ENCODE data around the gene TNPO1. TPM values are rescaled to one million over a fixed set of nuclear protein-coding genes. Genes with fewer than 3 reads are reported as not detected.

The TNPO1 gene
- total and polyA plus RNA-seq, 2 of the 8 experiments (the other 6 are each of a cell fraction or from before 2014, with no cell fraction given): 38.5 to 211 TPM

- Histone ChIP-seq H3K23ac (ENCODE audit: insufficient read length) (no peak overlapping the region), H4K91ac (replicated peaks; ENCODE audit: insufficient read length, low read length) (no peak overlapping the region), H3K4me3 (ENCODE audit: extremely low read depth in 1 of 4, insufficient read depth in 2 of 4, low read depth in 3 of 4, low read length in 4 of 4) (no peak overlapping the region), H3K79me1 (ENCODE audit: low read depth, low read length) (peaks cover 3% of the 10 kb centered on the region), H4K8ac (ENCODE audit: extremely low read depth, insufficient read depth, low read length) (no peak overlapping the region), H2AFZ (ENCODE audit: low read length) (no peak overlapping the region), H3K4ac (replicated peaks; ENCODE audit: insufficient read length, low read depth, low read length) (no peak overlapping the region), H2BK5ac (ENCODE audit: low read depth, low read length) (no peak overlapping the region), H3K56ac (replicated peaks; ENCODE audit: insufficient read length, low read depth, low read length) (no peak overlapping the region), H4K20me1 (replicated peaks in 1 of 2; ENCODE audit: control insufficient read depth in 1 of 2, insufficient read depth in 2 of 2, low read length in 2 of 2) (peaks cover 0 to 3% of the 10 kb centered on the region in 2 experiments), H3K23me2 (ENCODE audit: low read depth, low read length) (no peaks in the 10 kb centered on the region), H2BK20ac (ENCODE audit: low read length) (no peak overlapping the region), H3K4me1 (replicated peaks in 1 of 4; ENCODE audit: control insufficient read depth in 3 of 4, insufficient read depth in 4 of 4, low read length in 3 of 4) (peaks cover 0 to 5% (median 1%) of the 10 kb centered on the region in 4 experiments; a peak in 5 of 7 replicates), H3K14ac (ENCODE audit: insufficient read length) (no peak overlapping the region), H4K5ac (ENCODE audit: insufficient read length, low read depth, low read length) (no peak overlapping the region), H2BK120ac (replicated peaks; ENCODE audit: low read depth, low read length) (no peak overlapping the region), H3K9ac (replicated peaks in 1 of 4; ENCODE audit: extremely low read depth in 1 of 4, low read depth in 3 of 4, low read length in 3 of 4) (no peak overlapping the region), H3K9me3 (ENCODE audit: insufficient read depth in 2 of 2, low read depth in 1 of 2, low read length in 1 of 2) (no peaks in the 10 kb centered on the region), H3K27me3 (replicated peaks in 1 of 4; ENCODE audit: control insufficient read depth in 3 of 4, extremely low read depth in 1 of 4, insufficient read depth in 3 of 4, low read length in 3 of 4) (no peaks in the 10 kb centered on the region), H2BK15ac (ENCODE audit: low read length) (no peak overlapping the region), H3K18ac (ENCODE audit: extremely low read depth, low read length) (no peak overlapping the region), H3K27ac (ENCODE audit: low read depth, low read length) (no peak overlapping the region), H2BK12ac (ENCODE audit: low read depth, low read length) (no peak overlapping the region), H3K79me2 (ENCODE audit: control insufficient read depth in 1 of 2, insufficient read depth in 2 of 2, low read length in 2 of 2) (peaks cover 0 to 56% of the 10 kb centered on the region in 2 experiments; a peak in 2 of 4 replicates), H2AK5ac (ENCODE audit: low read depth, low read length) (no peak overlapping the region), H3K36me3 (ENCODE audit: control insufficient read depth in 2 of 4, insufficient read depth in 4 of 4, low read length in 3 of 4) (no peaks in the 10 kb centered on the region), H3K4me2 (ENCODE audit: insufficient read depth in 1 of 2, low read depth in 2 of 2, low read length in 2 of 2) (no peak overlapping the region)
- no peak for DNase-seq (ENCODE audit: low read depth in 1 of 2, low spot score in 2 of 2)
- ChIA-PET POLR2A (ENCODE audit: partially characterized antibody) (no interaction called here), CTCF (ENCODE audit: partially characterized antibody) (interaction anchor here (0.8 kb wide), 1 partner anchor 180 kb away, joined by 3 read pairs; no protein-coding TSS in a partner anchor)
- no peak for FAIRE-seq
- WGBS, 2 experiments (ENCODE audit: extremely low coverage in 1 of 2, insufficient coverage in 1 of 2, insufficient read length in 1 of 2, insufficient replicate concordance in 2 of 2, low coverage in 1 of 2, low lambda C conversion rate in 2 of 2, missing lambda C conversion rate in 1 of 2): 90% methylated on average over 2 of the region's 2 CpGs; no CpG with 5 or more reads in 1 of the 2 experiments
- TF ChIP-seq SIRT6 (IDR thresholded peaks at IDR 0.05; ENCODE audit: low read length): no peak
- no peak for TF ChIP-seq MAX (IDR thresholded peaks at IDR 0.05)
- no peak for TF ChIP-seq SRF (IDR thresholded peaks at IDR 0.05; ENCODE audit: low read depth, low read length)
- TF ChIP-seq E2F6 (IDR thresholded peaks at IDR 0.05): no peak
- no peak for TF ChIP-seq CREB1 (IDR thresholded peaks at IDR 0.05)
- no peak for TF ChIP-seq CEBPB (IDR thresholded peaks at IDR 0.05; ENCODE audit: low read depth, low read length)
- no peak for TF ChIP-seq BACH1 (IDR thresholded peaks at IDR 0.05; ENCODE audit: low read length)
- no peak for TF ChIP-seq POU5F1 (IDR thresholded peaks at IDR 0.05; ENCODE audit: low read depth, low read length)
- TF ChIP-seq TCF12 (IDR thresholded peaks at IDR 0.05; ENCODE audit: low read depth, low read length): no peak
- TF ChIP-seq POLR2AphosphoS5 (IDR thresholded peaks at IDR 0.05; ENCODE audit: low read depth, low read length): no peak
- TF ChIP-seq EZH2 (IDR thresholded peaks at IDR 0.05; ENCODE audit: low read depth, low read length, severe bottlenecking): no peak
- no peak for TF ChIP-seq CHD2 (IDR thresholded peaks at IDR 0.05; ENCODE audit: low read length)
- no peak for TF ChIP-seq SIX5 (IDR thresholded peaks at IDR 0.05; ENCODE audit: low read depth, low read length)
- no peak for TF ChIP-seq SUZ12 (IDR thresholded peaks at IDR 0.05; ENCODE audit: low read length)
- no peak for TF ChIP-seq ZNF274 (IDR thresholded peaks at IDR 0.05; ENCODE audit: borderline replicate concordance, extremely low read depth, low read length)
- no peak for TF ChIP-seq CBX8 (IDR thresholded peaks at IDR 0.05; ENCODE audit: borderline replicate concordance, low read depth, low read length)
Observed at GRCh38 chr5:72822944-72823343, 6.5 kb downstream of the TNPO1 start.

All from H1 (cell line).